ENCODE measurements around the gene JPH3. TPM values are rescaled to one million over a fixed set of nuclear protein-coding genes. Genes with fewer than 3 reads are reported as not detected.
A peak's percentile ranks its signal among the peaks of the same experiment; 100 is the strongest.

Gene JPH3
- total RNA-seq, 2 experiments from 2014 or later: not detected

DNA sequence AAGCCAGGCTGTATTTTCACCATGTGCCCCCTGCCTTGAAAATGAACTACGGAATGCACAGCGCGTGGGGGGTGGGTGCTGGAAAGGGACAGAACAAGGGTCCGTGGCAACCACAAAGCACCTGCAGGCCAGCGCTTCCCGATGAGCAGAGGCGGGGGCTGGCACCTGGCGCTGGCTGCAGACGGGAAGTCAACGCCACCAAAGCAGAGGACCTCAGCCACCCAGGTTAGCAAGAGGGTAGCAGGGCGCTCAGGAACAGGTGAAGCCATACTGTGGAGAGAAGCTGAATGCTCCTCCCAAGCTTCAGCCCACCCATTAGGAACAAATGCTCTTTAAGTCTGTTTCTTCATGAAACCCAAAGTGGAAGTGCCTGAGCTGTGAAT is 98.8 kb downstream of the JPH3 start:
- Mint-ChIP-seq H3K4me1 (peaks cover 62% of the 10 kb centered on the region), H3K27ac (peak overlapping the region; percentile 60), H3K4me3 (no peak overlapping the region), H3K36me3 (ENCODE audit: low read depth) (peaks cover 34% of the 10 kb centered on the region), H3K9me3 (no peaks in the 10 kb centered on the region), H3K27me3 (no peaks in the 10 kb centered on the region)
- POLR2A ChIA-PET: interaction anchor here (1.2 to 2.4 kb wide), 3 partner anchors 10 to 68 kb away, joined by 3 to 9 read pairs (median 8); partner anchors contain the start of gene KLHDC4
- CTCF ChIA-PET: interaction anchor here (0.6 kb wide), 1 partner anchor 16 kb away, joined by 5 read pairs; no protein-coding TSS in a partner anchor
- DNase-seq: no peak

DNA sequence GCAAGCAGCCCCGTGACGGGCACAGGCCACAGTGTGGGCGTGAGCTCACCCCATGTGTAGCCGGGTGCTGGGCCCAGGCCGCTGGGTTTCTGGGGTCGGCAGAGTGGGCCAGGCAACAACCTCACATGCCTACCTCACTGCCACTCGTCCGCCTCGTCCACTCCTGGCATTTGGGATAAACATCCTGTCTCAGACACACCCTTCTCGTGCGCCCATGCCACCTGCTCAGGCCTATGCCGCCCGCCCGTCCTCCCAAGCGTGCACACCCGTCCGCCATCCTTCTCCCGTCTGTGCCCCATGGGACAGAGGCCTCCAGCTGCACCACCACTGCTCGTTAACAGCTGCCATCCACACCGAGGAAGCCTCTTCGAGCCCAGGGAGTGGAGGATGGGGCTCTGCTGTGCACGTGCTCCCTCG is 99.2 kb downstream of the JPH3 start:
- Mint-ChIP-seq H3K27me3 (no peaks in the 10 kb centered on the region), H3K27ac (peak overlapping the region; percentile 48), H3K4me3 (no peak overlapping the region), H3K9me3 (no peaks in the 10 kb centered on the region), H3K4me1 (peaks cover 62% of the 10 kb centered on the region), H3K36me3 (ENCODE audit: low read depth) (peaks cover 32% of the 10 kb centered on the region)
- CTCF ChIA-PET: no interaction called here
- POLR2A ChIA-PET: interaction anchor here (1.2 to 2.4 kb wide), 3 partner anchors 9 to 67 kb away, joined by 3 to 9 read pairs (median 8); partner anchors contain the start of gene KLHDC4
- no peak for DNase-seq

DNA sequence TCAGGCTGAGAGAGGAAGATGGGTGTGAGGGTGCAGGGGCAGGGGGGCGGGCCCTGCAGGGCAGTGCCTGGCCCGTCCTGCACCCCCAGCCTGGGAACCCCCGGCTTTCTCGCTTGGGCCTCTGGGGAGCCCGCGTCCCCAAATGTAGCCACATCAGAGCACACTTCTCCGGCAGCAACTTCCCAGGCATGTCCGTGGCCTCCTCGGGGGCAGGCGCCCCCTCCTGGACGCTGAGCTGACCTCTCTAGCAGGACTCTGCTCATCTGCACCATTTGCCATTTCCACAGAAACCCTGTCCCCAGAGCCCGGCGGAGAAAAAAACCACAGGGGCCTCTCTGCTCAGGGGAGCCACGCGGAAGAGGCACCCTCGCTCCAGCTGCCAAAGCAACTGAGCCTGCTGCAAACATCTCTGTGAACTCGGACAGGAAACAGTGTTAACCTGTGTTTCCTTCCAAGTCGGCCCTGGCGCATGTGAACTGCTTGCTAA is 100.1 kb downstream of the JPH3 start:
- no peaks in the 10 kb centered on the region for H3K27me3 Mint-ChIP-seq
- no peaks in the 10 kb centered on the region for H3K9me3 Mint-ChIP-seq
- H3K4me1 Mint-ChIP-seq: peaks cover 62% of the 10 kb centered on the region
- H3K27ac Mint-ChIP-seq: peak overlapping the region; percentile 82
- ChIA-PET CTCF (interaction anchor here (0.9 to 1.8 kb wide), 6 partner anchors 11 to 318 kb away, joined by 3 to 8 read pairs (median 4); partner anchors contain the start of genes FBXO31 and KLHDC4), POLR2A (interaction anchor here (0.7 to 2.4 kb wide), 5 partner anchors 8 to 66 kb away, joined by 3 to 8 read pairs (median 4); partner anchors contain the start of gene KLHDC4)
- peak overlapping the region; percentile 8 for H3K4me3 Mint-ChIP-seq
- H3K36me3 Mint-ChIP-seq (ENCODE audit: low read depth): peaks cover 31% of the 10 kb centered on the region
- DNase-seq: peak; percentile 62

DNA sequence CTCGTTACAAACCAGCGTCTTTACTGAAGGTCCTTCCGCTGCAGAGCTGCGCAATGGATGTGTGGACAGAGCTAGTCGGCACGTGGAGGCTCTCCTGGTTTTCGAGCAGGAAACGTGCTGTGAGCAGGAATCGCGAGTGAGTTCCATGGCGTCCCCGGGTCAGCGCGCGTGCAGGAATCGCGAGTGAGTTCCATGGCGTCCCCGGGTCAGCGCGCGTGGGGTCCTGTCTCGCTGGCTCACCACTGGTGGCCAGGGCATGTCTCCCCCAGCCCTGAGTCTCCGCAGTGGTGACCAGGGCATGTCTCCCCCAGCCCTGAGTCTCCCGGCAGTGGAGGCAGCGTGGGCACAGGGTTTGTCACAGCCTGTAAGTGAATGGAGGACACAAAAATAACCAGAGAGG is 100.8 kb downstream of the JPH3 start:
- no peak overlapping the region for H3K4me3 Mint-ChIP-seq

DNA sequence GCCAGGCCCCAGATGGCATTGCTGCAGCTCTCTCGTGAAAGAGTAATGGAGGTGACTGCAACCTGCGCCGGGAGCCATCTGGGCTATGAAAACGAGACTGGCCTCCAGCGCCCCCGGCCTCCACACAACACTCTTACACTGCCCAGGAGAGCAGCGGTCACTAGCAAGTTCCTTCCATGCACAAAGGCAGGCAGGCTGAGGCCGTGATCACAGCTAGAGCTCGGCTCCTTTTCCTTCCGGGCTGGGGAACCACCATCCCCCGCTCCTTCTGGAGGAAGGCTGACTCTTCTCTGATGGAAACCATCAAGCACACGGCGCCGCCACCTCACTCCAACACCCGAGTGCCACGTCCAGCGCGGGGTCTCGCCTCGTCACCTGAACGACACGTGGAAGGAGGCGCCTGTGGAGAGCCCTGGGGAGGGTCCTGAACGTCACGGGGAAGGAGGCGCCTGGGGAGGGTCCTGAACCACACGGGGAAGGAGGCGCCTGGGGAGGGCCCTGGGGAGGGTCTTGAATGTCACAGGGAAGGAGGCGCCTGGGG is 101.6 kb downstream of the JPH3 start:
- no peaks in the 10 kb centered on the region for H3K9me3 Mint-ChIP-seq
- no peak overlapping the region for H3K27ac Mint-ChIP-seq
- DNase-seq: no peak
- H3K4me3 Mint-ChIP-seq: no peak overlapping the region
- H3K36me3 Mint-ChIP-seq (ENCODE audit: low read depth): peaks cover 34% of the 10 kb centered on the region
- ChIA-PET POLR2A (no interaction called here), CTCF (interaction anchor here (1.8 kb wide), 1 partner anchor 21 kb away, joined by 3 read pairs; no protein-coding TSS in a partner anchor)
- H3K4me1 Mint-ChIP-seq: peaks cover 49% of the 10 kb centered on the region
- no peaks in the 10 kb centered on the region for H3K27me3 Mint-ChIP-seq

More for the DNA sequence above, 100.8 kb downstream of the JPH3 start:
- H3K4me1 Mint-ChIP-seq: peaks cover 58% of the 10 kb centered on the region
- POLR2A ChIA-PET: interaction anchor here (0.7 to 1.1 kb wide), 3 partner anchors 11 to 63 kb away, joined by 3 to 5 read pairs (median 4); partner anchors contain the start of gene KLHDC4
- no peaks in the 10 kb centered on the region for H3K9me3 Mint-ChIP-seq
- no peaks in the 10 kb centered on the region for H3K27me3 Mint-ChIP-seq
- no peak for DNase-seq
- CTCF ChIA-PET: interaction anchor here (0.9 to 1.8 kb wide), 6 partner anchors 11 to 319 kb away, joined by 3 to 8 read pairs (median 4); partner anchors contain the start of genes FBXO31 and KLHDC4
- H3K36me3 Mint-ChIP-seq (ENCODE audit: low read depth): peaks cover 30% of the 10 kb centered on the region
- H3K27ac Mint-ChIP-seq: peak overlapping the region; percentile 82

DNA sequence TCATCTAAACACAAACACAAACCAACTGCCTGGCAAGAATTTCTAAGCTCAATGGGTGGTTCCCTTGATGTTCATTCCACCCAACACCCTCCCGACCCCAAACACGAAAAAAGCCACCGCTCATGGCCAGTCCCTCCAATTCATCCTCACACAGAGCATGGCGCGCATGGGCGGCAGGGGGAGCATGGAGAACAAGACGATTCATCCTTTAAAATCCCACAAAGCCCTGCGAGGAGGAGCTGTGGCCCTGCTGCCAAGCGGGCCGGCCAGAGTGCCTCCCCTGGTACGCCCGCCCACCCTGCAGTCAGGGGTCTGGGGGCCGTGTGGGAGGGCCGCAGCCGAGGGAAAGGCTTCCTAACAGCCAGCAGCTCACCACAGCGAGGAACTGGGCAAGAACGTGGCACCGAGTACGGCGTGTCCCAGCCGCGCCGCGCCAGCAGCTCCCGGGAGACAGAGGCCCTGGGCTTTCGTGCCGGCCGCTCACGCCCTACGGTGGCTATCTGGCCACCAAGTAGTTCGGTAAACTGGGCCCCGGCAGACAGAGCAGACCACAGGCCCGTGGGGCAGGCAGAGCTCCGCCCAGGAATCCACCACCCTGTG is 102.5 kb downstream of the JPH3 start:
- CTCF ChIA-PET: interaction anchor here (1.5 kb wide), 1 partner anchor 166 kb away, joined by 3 read pairs; no protein-coding TSS in a partner anchor
- Mint-ChIP-seq H3K4me1 (peaks cover 41% of the 10 kb centered on the region), H3K27me3 (no peaks in the 10 kb centered on the region)

DNA sequence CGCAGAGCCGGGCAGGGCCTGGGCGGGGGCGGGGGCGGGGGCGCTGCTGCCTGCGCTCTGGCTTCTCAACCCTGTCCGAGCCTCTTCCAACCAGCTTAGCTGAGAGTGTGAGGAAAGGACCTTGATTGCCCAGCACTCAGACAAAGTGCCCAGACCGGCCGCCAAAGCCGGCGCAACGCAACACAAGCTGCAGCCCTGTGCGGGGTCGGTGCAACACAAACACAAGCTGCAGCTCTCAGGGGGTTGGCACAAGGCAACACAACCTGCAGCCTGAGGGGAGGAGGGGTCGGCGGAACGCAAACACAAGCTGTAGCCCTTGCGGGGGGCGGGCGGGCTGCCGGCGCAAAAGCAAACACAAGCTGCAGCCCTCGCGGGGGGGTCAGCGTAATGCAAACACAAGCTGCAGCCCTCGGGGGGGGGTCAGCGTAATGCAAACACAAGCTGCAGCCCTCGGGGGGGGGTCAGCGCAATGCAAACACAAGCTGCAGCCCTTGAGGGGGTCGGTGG is 103.5 kb downstream of the JPH3 start:
- no peak for DNase-seq
- Mint-ChIP-seq H3K4me1 (peaks cover 36% of the 10 kb centered on the region), H3K27me3 (no peaks in the 10 kb centered on the region), H3K9me3 (no peaks in the 10 kb centered on the region), H3K27ac (no peak overlapping the region), H3K4me3 (no peak overlapping the region), H3K36me3 (ENCODE audit: low read depth) (peaks cover 36% of the 10 kb centered on the region)
- CTCF ChIA-PET: interaction anchor here (1.5 kb wide), 1 partner anchor 165 kb away, joined by 3 read pairs; no protein-coding TSS in a partner anchor
- POLR2A ChIA-PET: interaction anchor here (0.5 to 1.2 kb wide), 2 partner anchors 9 to 29 kb away, joined by 3 read pairs; no protein-coding TSS in a partner anchor

More for the DNA sequence above, 102.5 kb downstream of the JPH3 start:
- Mint-ChIP-seq H3K9me3 (no peaks in the 10 kb centered on the region), H3K36me3 (ENCODE audit: low read depth) (peaks cover 34% of the 10 kb centered on the region), H3K27ac (peak overlapping the region; percentile 36), H3K4me3 (no peak overlapping the region)
- DNase-seq: no peak
- POLR2A ChIA-PET: no interaction called here

DNA sequence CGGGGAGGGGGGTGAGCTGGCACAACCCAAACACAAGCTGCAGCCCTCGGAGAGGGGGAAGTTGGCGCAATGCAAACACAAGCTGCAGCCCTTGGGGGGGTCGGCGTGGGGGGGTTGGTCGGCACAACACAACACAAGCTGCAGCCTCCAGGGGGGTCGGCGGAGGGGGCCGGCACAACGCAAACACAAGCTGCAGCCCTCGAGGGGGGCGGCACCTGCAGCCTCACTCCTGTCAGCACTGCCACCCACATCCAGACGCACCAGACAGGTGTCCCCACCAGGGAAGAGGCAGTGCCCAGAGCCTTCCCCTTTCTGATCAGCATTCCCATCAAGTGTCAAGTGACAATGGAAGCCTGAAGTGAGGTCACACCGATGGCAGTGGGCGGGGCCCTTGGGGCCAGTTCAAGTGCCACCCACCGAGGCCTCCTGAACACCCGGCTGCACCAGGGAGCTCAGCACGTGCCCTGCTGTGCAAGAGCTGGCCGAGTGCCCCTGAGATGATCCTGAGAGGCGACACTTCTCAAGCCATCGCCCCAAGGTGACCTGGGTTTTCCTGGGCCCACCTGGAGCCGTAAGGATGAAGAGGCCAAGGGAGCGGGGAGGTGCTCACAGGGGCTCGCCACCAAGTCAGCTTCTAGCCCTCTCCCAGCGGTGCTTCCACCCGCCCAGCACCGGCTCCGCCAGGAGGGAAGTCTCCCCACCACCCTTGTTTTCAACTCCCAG is 104.1 kb downstream of the JPH3 start:
- DNase-seq: no peak
- H3K27me3 Mint-ChIP-seq: no peaks in the 10 kb centered on the region
- H3K4me3 Mint-ChIP-seq: no peak overlapping the region
- H3K36me3 Mint-ChIP-seq (ENCODE audit: low read depth): peaks cover 34% of the 10 kb centered on the region
- H3K9me3 Mint-ChIP-seq: no peaks in the 10 kb centered on the region
- no peak overlapping the region for H3K27ac Mint-ChIP-seq
- CTCF ChIA-PET: interaction anchor here (1.5 kb wide), 1 partner anchor 165 kb away, joined by 3 read pairs; no protein-coding TSS in a partner anchor
- H3K4me1 Mint-ChIP-seq: peaks cover 30% of the 10 kb centered on the region
- POLR2A ChIA-PET: interaction anchor here (0.5 to 1.2 kb wide), 2 partner anchors 9 to 28 kb away, joined by 3 read pairs; no protein-coding TSS in a partner anchor

DNA sequence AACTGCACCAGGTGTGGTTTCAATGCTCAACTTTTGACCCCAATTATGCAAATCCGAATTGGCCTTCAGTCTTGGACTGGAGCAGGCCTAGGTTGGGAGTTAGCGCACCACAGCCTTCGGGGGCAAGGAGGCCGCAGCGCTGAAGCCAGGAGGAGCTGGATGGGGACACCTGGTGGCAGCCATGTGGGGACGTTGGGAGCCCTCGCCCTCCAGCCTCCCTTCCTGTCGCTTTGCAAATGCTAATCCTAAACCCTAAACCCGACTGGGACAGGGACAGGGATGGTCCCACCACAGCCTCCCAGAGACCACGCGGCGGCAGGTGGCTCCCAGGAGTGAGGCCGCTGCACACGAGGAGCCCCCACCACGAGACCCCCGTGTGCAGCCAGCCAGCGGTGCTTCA is 104.8 kb downstream of the JPH3 start:
- Mint-ChIP-seq H3K27me3 (no peaks in the 10 kb centered on the region), H3K36me3 (ENCODE audit: low read depth) (peaks cover 34% of the 10 kb centered on the region), H3K9me3 (no peaks in the 10 kb centered on the region), H3K27ac (no peak overlapping the region), H3K4me3 (no peak overlapping the region), H3K4me1 (peaks cover 23% of the 10 kb centered on the region)
- ChIA-PET POLR2A (no interaction called here), CTCF (no interaction called here)
- no peak for DNase-seq

DNA sequence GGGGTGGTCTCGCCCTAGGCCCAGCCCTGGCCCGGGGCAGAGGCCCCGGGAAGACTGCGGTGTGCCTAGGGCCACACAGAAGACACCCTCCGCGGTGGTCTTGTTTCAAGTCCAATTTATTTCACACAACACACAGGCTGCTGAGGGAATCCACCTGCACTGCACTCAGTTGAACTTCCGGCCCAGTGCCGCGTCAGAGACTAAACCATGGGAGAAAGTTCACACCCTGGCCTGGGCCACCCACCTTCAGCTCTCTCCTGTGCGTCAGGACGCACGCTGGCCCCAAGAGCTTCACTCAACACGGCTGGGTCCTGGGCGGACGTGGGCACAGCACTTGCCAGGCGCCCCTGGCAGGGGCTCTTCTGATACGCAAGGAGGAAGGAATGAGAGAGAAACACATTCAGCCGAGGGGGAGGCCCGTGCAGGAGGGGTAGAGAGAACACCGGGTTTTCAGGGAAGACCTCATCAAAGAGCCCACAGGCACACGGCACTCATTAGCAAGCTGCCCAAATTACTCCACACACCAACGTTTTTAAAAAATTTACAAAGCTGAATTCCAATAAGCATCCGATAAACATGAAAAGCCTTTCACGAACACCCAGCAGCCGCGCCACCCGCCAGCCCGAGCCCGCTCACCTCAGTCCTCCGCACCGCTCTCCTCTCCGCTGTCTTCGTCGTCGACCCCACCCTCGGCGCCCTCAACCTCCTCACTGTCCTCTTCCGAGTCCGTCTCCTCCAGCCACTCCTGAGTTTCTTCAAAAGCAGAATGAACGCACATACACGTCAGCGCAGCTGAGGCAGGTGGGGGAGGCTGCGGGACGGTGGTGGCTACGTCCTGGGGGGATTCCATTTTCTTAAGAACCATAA is 105.6 kb downstream of the JPH3 start:
- no peak for DNase-seq
- Mint-ChIP-seq H3K4me1 (peaks cover 22% of the 10 kb centered on the region), H3K27ac (peak overlapping the region; percentile 52), H3K9me3 (no peaks in the 10 kb centered on the region), H3K4me3 (no peak overlapping the region), H3K36me3 (ENCODE audit: low read depth) (peaks cover 28% of the 10 kb centered on the region), H3K27me3 (no peaks in the 10 kb centered on the region)
- POLR2A ChIA-PET: no interaction called here
- CTCF ChIA-PET: no interaction called here

DNA sequence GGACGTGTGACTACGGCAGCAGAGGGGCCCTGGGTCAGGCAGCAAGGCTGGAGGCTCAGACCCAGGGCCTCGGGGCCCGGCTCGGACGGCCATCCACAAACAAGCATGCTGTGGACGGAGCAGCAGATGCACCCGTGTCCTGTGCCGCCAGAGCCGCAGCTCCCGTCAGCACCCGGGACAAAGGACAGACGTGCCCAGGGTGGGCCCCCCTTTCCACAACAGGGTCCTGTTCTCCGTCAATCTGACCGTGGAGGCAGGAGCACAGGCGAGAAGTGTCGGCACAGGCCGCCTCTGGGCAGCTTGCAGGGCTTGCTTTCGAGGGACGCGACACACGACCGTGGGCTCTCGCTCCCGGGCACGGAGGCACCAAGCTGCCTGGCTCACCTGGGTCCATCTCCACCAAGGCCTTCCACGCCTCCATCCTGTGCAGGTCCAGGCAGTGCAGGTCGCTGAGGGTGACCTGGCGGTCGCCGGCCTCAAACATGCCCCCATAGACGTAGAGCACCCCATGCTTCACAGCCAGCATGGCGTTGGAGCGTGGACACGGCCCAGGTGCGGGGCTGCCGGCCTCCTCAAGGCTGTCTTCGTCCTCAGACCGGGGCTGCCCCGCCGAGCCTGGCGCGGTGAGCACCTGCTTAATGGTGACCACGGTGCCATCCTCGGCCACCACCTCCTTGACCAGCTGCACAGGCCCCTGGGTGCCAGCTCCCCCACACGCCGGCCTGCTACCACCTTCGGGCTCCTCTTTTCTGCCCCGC is 106.8 kb downstream of the JPH3 start:
- H3K27ac Mint-ChIP-seq: no peak overlapping the region
- H3K9me3 Mint-ChIP-seq: no peaks in the 10 kb centered on the region
- peaks cover 30% of the 10 kb centered on the region for H3K36me3 Mint-ChIP-seq (ENCODE audit: low read depth)
- CTCF ChIA-PET: no interaction called here
- H3K4me3 Mint-ChIP-seq: no peak overlapping the region
- DNase-seq: no peak
- POLR2A ChIA-PET: interaction anchor here (1.1 kb wide), 1 partner anchor 320 kb away, joined by 3 read pairs; no protein-coding TSS in a partner anchor
- peaks cover 23% of the 10 kb centered on the region for H3K4me1 Mint-ChIP-seq
- no peaks in the 10 kb centered on the region for H3K27me3 Mint-ChIP-seq

All from activated CD4-positive, alpha-beta memory T cell treated with anti-CD3 and anti-CD28 coated beads, Interleukin-2, amount 10 ng/mL, durations not matched to agents 7 days and 5 days (primary cell).